NCI-H1436 (cell line): ENCODE data around the gene KCNN3.

ENCODE experiments used
- DNase-seq: peaks from one replicate; lab custom pipeline; 2025; lab: John Stamatoyannopoulos, UW

Gene KCNN3

DNA sequence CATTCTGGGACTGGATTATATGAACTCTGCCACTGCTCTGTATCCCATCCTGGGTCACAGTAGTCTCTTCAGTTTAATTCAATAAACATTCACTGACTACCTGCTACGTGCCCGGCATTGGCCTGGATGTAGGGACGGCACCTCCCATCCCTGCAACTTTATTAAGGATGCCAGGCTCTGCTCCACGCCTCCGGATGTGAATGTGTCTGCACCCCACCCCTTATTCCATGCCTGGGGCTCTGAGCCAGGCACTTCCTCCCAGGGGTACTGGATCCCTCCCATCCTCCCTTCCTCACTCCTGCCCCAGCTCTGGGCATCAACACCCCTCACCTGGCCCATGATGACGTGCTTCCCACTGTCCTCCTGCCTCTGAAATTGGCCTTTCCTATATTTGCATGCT is 53.7 kb downstream of the KCNN3 start:
- no peak for DNase-seq

- DNase-seq, result no peak
These were observed 56.1 kb downstream of the KCNN3 start for GRCh38 chr1:154813846-154814505.

GRCh38 chr1:154813300-154813816 is 56.7 kb downstream of the KCNN3 start:
- peak; percentile 24 for DNase-seq

DNA sequence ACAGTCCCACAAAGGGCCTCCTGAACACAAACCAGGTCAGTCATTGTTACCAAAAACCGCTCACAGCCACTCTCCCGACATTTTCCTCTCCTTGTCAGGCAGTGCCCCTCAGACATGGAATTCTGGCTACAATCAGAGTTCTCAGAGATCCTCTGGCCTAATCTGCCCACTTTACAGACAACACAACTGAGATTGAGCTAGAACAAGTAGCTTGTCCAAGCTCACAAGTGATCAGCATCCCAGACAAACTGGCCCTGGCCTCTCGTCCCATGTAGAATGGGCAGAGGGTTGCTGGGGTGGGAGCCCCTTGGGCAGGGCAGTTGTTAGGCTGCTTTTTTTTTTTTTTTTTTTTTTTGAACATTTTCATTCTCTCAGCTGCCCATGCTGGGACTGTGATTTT is 57.2 kb downstream of the KCNN3 start:
- DNase-seq, result no peak

DNA sequence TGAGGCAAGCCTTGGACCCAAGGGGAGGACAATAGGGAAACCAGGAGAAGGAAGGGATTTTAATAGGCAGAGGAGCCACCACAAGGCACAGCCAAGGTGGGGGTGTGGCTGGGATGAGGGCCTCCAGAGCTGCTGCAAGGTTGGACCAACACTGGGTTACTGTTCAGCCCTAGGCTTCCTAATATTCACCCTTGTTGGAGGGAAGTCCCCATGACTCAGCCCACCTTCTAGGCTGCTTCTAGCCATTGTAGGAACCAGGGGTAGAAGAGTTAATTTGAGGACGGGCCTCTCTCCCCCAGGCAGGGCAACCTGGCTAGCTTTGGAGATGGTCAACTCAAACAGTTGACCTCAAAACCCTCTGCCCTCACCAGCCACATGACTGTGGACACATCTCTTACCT is 59.5 kb downstream of the KCNN3 start:
- no peak for DNase-seq

- DNase-seq, result no peak
These were observed 60.4 kb downstream of the KCNN3 start for GRCh38 chr1:154809436-154810413.

DNA sequence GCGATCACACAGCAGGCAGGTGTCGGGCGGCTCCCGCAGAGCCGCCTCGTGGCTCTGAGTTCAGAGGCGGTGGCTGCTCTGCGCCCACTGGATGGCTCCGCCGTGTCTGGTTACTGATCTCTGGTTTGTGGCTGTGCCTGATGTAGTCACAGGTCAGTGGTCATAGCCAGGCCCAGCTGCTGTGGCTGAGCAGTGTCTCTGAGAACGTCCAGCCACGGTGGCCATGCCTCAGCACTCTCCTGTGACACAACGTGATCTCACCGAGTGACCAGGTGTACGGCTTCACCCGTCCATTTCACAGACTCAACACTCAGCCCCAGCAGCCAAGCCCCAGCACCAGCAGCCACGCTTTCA is 61.2 kb downstream of the KCNN3 start:
- no peak for DNase-seq

DNA sequence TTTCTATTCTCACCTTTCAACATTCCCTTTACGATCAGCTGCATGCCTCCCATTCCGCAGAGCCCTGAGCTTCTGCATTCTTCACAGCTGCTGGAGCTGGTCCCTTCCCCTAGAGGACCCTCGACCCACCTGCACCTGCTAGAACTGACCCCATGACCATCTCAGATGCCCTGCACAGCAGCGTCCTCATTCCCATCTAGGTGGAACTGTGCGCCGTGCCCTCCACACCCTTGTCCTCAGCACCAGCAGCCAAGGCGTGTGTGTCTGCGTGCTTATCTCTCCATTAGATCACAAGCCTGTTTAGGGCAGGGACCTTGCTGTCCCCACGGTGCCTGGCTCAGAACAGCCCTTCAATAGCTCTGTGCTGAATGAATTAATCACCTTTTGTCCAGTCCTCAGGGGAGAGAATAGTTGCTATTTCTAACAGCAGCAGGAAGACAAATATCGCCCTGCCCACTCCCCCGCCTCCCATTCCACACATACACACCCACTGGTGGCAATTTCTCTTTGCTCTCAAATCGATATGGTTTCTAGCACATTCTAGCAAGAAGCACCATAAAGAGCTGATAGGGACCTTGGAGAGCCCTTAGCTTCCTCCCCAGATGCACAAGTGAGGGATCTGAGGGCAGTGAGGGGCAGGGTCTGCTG is 61.7 kb downstream of the KCNN3 start:
- DNase-seq, result no peak

GRCh38 chr1:154807048-154807591 is 63.0 kb downstream of the KCNN3 start:
- DNase-seq, result no peak

DNA sequence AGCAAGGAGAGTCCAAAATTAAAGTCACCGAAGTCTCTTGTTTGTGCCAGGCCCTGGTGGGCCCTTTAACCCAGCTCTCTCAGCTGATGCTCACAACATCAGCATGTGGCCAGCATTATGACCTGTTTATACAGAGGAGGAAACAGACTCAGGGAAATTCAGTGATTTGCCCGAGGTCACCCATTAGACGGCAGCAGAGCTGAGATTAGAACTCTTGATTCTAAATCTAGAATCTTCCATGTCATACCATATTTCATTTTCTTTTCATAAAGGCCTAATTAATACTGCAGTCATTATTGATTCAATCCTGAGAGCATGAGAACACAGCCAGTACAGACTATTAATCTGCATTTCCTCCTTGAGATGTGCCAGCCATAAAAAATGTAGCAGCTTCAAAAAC is 63.7 kb downstream of the KCNN3 start:
- DNase-seq, result no peak

- DNase-seq, result no peak
These were observed 66.8 kb downstream of the KCNN3 start for GRCh38 chr1:154802982-154803920.

GRCh38 chr1:154802336-154802969 is 67.6 kb downstream of the KCNN3 start:
- DNase-seq, result no peak

DNA sequence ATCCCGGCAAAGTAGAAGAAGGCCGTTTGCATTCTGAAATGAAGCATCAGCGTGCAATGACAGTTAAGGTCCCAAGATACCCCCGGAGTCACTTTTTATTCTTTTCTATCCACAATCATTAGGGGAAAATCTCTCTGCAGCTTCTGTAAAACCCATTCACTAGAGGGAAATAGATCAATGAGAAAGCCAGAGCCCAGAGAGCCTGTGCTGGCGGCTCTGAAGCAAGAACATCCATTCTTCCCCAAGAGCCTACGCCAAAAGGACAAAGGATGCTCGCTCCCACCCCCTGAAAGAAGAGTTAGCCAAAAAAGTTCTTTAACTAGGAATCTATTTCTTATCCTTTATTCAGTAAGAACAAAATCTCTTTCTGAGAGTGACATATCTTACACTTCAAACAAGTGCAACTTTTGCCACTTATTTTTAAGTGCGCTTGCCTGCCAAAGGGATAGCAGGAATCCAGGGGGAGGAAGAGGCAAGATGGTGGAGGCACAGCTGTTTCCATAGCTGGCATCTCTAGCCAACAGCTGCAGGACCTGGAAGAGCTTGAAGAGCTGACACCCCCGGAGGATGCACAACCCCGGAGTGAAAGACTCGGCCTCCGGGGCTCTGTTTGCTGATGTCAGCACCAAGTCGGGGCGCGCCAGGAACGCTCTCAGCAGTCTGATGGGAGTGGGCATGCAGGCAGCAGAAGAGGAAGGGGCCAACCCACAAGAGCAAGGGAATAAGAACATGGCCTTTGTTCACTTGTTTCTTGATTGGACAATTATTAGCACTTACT is 68.7 kb downstream of the KCNN3 start:
- no peak for DNase-seq

GRCh38 chr1:154799188-154799587 is 70.9 kb downstream of the KCNN3 start:
- no peak for DNase-seq

GRCh38 chr1:154798645-154799044 is 71.4 kb downstream of the KCNN3 start:
- no peak for DNase-seq

DNA sequence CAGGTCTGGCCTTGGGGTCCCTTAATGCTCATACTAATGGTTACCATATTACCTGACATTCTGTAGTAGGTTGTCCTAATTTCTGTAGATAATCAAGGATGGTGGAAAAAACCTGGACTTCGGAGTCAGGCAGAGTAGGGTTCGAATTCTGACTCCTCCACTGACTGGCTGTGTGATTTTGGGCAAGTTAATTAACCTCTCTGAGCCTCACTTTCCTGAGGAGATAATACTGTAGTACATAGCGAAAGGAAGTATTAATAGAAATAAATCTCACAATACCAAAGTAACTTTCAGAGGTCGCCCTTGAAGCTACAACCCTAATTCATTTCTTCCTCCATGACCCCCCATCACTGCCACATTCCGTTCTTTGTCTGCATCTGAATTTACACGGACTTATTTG is 72.9 kb downstream of the KCNN3 start:
- no peak for DNase-seq

DNA sequence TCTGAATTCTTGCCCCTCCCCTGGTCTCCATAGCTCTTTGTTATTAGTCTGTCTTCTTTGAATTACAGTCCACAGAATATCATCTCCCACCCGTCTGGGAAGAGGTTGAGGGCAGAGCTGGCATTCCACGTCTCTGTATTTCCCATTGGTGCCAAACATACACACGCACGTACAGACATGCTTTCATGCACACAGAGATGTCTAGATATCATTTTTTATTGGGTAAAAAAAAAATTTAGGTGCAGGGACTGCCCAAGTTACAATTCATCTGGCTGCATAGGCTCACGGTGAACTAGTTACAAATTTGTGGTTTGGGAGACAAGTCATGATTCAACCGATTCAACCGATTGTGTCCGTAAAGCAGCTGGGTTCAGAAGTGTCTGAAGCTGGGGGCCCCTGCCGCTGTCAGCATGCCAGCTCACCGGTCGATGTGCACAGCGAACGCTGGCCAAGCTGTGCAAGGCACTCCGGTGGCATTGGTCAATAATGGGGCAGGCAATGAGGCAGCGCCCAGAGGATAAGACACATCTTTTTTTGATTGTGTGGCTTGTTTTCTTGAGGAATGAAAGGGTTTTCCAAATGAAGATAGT is 73.7 kb downstream of the KCNN3 start:
- no peak for DNase-seq

DNA sequence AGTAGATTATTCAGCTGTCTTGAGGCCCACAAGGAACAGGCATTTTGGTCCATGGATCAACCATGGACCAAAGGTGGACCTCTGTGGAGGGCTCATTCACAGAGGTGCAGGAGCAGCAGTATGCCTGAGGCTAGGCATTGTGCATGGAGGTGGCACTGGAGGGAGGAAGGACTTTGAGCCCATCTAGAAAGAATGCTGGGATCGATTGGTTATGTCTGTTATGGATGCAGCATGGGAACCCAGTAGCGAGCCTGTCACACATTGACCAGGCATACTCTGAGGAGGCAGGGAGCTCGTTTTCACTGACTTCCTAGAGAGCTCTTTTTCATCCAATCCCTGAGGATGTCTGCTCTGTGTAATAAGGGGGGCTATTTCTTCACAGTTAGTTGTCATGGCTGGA is 75.5 kb downstream of the KCNN3 start:
- no peak for DNase-seq

GRCh38 chr1:154793685-154794084 is 76.4 kb downstream of the KCNN3 start:
- no peak for DNase-seq

DNA sequence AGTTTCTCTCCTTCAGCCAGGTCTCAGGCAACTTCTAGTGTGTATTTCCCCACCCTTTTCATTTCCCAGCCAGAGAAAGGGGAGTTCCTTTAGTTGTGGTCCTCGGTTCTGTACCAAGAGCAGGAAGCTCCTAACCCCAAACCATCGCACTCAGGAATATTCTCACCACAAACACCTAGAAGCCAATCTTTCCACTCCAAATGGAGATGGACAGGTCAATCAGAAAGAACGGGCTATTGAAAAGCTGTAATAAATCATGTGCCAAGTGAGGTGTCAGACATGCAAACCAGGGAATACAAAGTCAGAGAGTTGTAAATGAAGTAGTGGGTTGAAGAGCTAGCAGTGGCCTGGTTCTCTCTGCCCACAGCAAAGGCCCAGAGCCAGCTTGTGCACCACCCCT is 77.2 kb downstream of the KCNN3 start:
- DNase-seq, result no peak
